HTR-8/SVneo (cell line): ENCODE data around the gene TTC22.

ENCODE experiments used
- DNase-seq: peaks from one replicate; pipeline ENCODE4 v3.0.0; 2011; ENCODE audit warnings: low spot score, mixed read lengths; ENCODE audit not compliant: insufficient read length
- FAIRE-seq: peaks from 2 replicates; lab custom pipeline; 2011; peaks lifted over from hg19 to GRCh38; lab: Jason Lieb, UNC

TTC22 gene

GRCh38 chr1:54763816-54764132 lies 37.3 kb downstream of the TTC22 start:
- DNase-seq (no peak), FAIRE-seq (no peak)

- DNase-seq, result no peak
- FAIRE-seq, result no peak
These were observed 42.3 kb downstream of the TTC22 start for GRCh38 chr1:54758678-54759348.

- FAIRE-seq, result no peak
- no peak for DNase-seq
These were observed 43.3 kb downstream of the TTC22 start for GRCh38 chr1:54757833-54758232.

- FAIRE-seq (no peak), DNase-seq (no peak)
These were observed 46.4 kb downstream of the TTC22 start for GRCh38 chr1:54754486-54755285.

GRCh38 chr1:54754045-54754444 lies 47.1 kb downstream of the TTC22 start:
- no peak for FAIRE-seq
- no peak for DNase-seq

GRCh38 chr1:54751426-54751825 lies 49.7 kb downstream of the TTC22 start:
- DNase-seq (no peak), FAIRE-seq (no peak)

- DNase-seq (no peak), FAIRE-seq (no peak)
These were observed 50.5 kb downstream of the TTC22 start for GRCh38 chr1:54750596-54750995.

- no peak for FAIRE-seq
These were observed 52.9 kb downstream of the TTC22 start for GRCh38 chr1:54748094-54748835.

GRCh38 chr1:54745864-54746263 lies 55.3 kb downstream of the TTC22 start:
- DNase-seq (no peak), FAIRE-seq (no peak)

More at GRCh38 chr1:54748094-54748835, 52.9 kb downstream of the TTC22 start:
- no peak for DNase-seq

- DNase-seq, result no peak
These were observed 55.8 kb downstream of the TTC22 start for GRCh38 chr1:54745274-54745673.

GRCh38 chr1:54744696-54745095 lies 56.4 kb downstream of the TTC22 start:
- FAIRE-seq (no peak), DNase-seq (no peak)

More at GRCh38 chr1:54745274-54745673, 55.8 kb downstream of the TTC22 start:
- FAIRE-seq, result no peak

GRCh38 chr1:54743416-54744226 lies 57.5 kb downstream of the TTC22 start:
- FAIRE-seq (no peak), DNase-seq (no peak)

- DNase-seq (no peak), FAIRE-seq (no peak)
These were observed 58.8 kb downstream of the TTC22 start for GRCh38 chr1:54742282-54742681.

- no peak for FAIRE-seq
These were observed 59.6 kb downstream of the TTC22 start for GRCh38 chr1:54741531-54741930.

GRCh38 chr1:54738244-54738643 lies 62.9 kb downstream of the TTC22 start:
- FAIRE-seq, result no peak
- DNase-seq, result no peak

More at GRCh38 chr1:54741531-54741930, 59.6 kb downstream of the TTC22 start:
- DNase-seq, result no peak

GRCh38 chr1:54736685-54737084 lies 64.4 kb downstream of the TTC22 start:
- FAIRE-seq (no peak), DNase-seq (no peak)
